K562 (cell line): Measurements from ENCODE around the gene CCDC137. TPM values are rescaled to one million over a fixed set of nuclear protein-coding genes. Genes with fewer than 3 reads are reported as not detected.

Experiments
- BCL6 ChIP-seq: fragments of 250-450 bp; sonication (Bioruptor Pico); IDR thresholded peaks from 2 replicates; pipeline ENCODE4 v1.4.0; 2020
- BRF1 ChIP-seq: IDR thresholded peaks from 3 replicates; pipeline ENCODE4 v1.6.1; 2011; ENCODE audit warnings: borderline replicate concordance, mild to moderate bottlenecking; ENCODE audit not compliant: insufficient read length; ENCODE audit errors: extremely low read depth
- FOXA1 ChIP-seq: fragments of 450-650 bp; IDR thresholded peaks from 2 replicates; pipeline ENCODE4 v1.6.1; 2016; ENCODE audit warnings: mild to moderate bottlenecking, borderline replicate concordance
- FOXJ3 ChIP-seq: sonication (generic); formaldehyde crosslinking; IDR thresholded peaks from 2 replicates; pipeline ENCODE4 v1.4.0; 2020; ENCODE audit warnings: mild to moderate bottlenecking, missing genetic modification reagents
- GATAD2A ChIP-seq: fragments of 450-650 bp; IDR thresholded peaks from 2 replicates; pipeline ENCODE4 v1.6.1; 2017
- GTF2F1 ChIP-seq: IDR thresholded peaks from 2 replicates; pipeline ENCODE4 v1.6.1; 2011; ENCODE audit warnings: low read depth, low read length, improper control_type of control experiment
- HDAC2 ChIP-seq: fragments of 450-650 bp; IDR thresholded peaks from 2 replicates; pipeline ENCODE4 v1.6.1; 2016; ENCODE audit warnings: mild to moderate bottlenecking
- HSF4 ChIP-seq: fragments of 250-450 bp; sonication (Bioruptor Pico); IDR thresholded peaks from 2 replicates; pipeline ENCODE4 v2.1.2; 2022; ENCODE audit warnings: mild to moderate bottlenecking, moderate library complexity, borderline replicate concordance
- LARP7 ChIP-seq: fragments of 450-650 bp; IDR thresholded peaks from 2 replicates; pipeline ENCODE4 v1.6.1; 2016
- NFIC ChIP-seq: fragments of 450-650 bp; IDR thresholded peaks from 2 replicates; pipeline ENCODE4 v1.6.1; 2017; ENCODE audit warnings: mild to moderate bottlenecking, inconsistent platforms
- POLR2AphosphoS2 ChIP-seq: IDR thresholded peaks from 2 replicates; pipeline ENCODE4 v1.6.1; 2012; ENCODE audit warnings: low read length, improper control_type of control experiment
- RBM15 ChIP-seq: fragments of 200-400 bp; formaldehyde crosslinking; IDR thresholded peaks from 2 replicates; pipeline ENCODE4 v1.6.1; 2018; ENCODE audit warnings: mild to moderate bottlenecking, low read length, moderate library complexity; ENCODE audit not compliant: insufficient read depth
- RFX5 ChIP-seq: IDR thresholded peaks from 2 replicates; pipeline ENCODE4 v1.6.1; 2011; ENCODE audit warnings: low read depth, mild to moderate bottlenecking, improper control_type of control experiment, low read length
- SMAD3 ChIP-seq: fragments of 450-650 bp; formaldehyde crosslinking; conservative IDR thresholded peaks from 2 replicates; pipeline ENCODE4 v1.4.0; 2020; ENCODE audit warnings: mild to moderate bottlenecking
- TRIM24 ChIP-seq, 2 experiments: fragments of 450-650 bp; IDR thresholded peaks; 2 replicates each; pipeline ENCODE4 v1.6.1; 2016
- polyA plus RNA-seq, 8 experiments: library from polyadenylated mRNA; depleted of rRNA in 4 of 8; stranded (reverse) in 5 of 8; unstranded in 3 of 8; fragments of >200 nt; fragmentation: Nextera tagmentation in 2 of 8; fragmentation: Illumina TruSeq in 1 of 8; extraction: Ambion mirVana in 2 of 8; extraction: Trizol in 1 of 8; gene quantifications; 2 replicates each; pipeline versions ENCODE4 v1.2.1 to v1.2.3, GENCODE V29; 2011 to 2014; ENCODE audit warnings: inconsistent platforms in 1 of 8, missing spikeins in 1 of 8
- total RNA-seq, 7 experiments: library from RNA; depleted of rRNA in 6 of 7; stranded (reverse); fragments of >200 nt in 6 of 7; fragmentation: Illumina TruSeq in 2 of 7; extraction: Trizol in 2 of 7; gene quantifications; 2 replicates each; pipeline versions ENCODE4 v1.2.1 to v1.2.3, GENCODE V29; 2011 to 2021; ENCODE audit warnings: low replicate concordance in 1 of 7
- TF ChIP-seq, protein P1 (sequence below): fragments of 450-650 bp; IDR thresholded peaks from 2 replicates; pipeline ENCODE4 v1.6.1; 2014; ENCODE audit warnings: low read depth, mild to moderate bottlenecking, moderate library complexity, borderline replicate concordance
- TF ChIP-seq, protein P2 (sequence below): fragments of 250-450 bp; sonication (Bioruptor Pico); IDR thresholded peaks from 2 replicates; pipeline ENCODE4 v1.4.0; 2020; ENCODE audit warnings: mild to moderate bottlenecking
- TF ChIP-seq, protein P3 (sequence below): IDR thresholded peaks from 2 replicates; pipeline ENCODE4 v1.6.1; 2016; ENCODE audit warnings: missing genetic modification characterization, missing compliant biosample characterization
- TF ChIP-seq, protein P4 (sequence below): conservative IDR thresholded peaks from 2 replicates; pipeline ENCODE4 v1.6.1; 2011; ENCODE audit warnings: low read depth, mild to moderate bottlenecking, low read length; ENCODE audit not compliant: control insufficient read depth
- TF ChIP-seq, protein P5 (sequence below): fragments of 450-650 bp; IDR thresholded peaks from 2 replicates; pipeline ENCODE4 v1.7.1; 2018; ENCODE audit warnings: mild to moderate bottlenecking, low read depth; ENCODE audit not compliant: partially characterized antibody

CCDC137 gene
- total and polyA plus RNA-seq, 9 of the 15 experiments (the other 6 are each of a cell fraction or from before 2014, with no cell fraction given), result 2.3 to 68.1 (median 38.3) TPM

DNA sequence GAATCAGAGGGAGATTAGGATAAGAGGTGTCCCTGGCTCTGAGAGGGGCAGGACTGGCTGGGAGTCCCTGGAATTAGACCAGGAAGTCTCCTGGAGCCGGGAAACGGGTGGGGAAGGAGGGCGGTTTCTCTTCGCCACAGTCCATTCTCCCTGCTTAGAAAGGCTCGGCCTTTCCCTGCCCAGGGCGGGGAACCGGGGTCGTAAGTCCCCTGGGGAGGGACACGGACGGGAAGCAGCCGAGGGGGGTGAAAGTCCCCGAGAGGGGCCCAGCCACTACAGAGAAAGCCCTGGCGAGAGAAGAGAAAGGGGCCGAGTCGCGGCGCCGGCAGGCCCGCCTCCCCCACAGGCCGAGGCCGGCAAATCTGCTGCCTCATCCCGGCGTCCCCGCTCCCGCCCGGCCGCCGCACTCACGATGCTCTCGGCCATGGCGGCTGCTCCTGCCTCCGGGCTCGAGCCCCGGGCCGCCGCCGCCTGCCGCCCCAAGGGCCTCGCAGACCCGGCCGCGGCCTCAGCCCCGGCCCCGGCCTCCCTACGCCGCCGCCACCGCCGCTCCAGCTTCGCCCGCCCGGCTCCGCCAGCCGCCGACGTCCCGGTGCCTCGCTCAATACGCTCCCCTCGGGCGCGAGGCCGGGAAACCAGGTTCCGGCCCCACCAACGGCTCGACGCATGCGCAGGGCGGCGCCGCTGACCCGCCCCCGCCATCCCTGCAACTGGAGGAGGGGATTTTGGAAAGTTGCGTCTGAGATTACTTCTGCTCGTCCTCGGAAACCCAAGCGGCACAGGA, 29.8 kb upstream of the CCDC137 start, which contains the start of the genes NPLOC4 and TSPAN10 (continued):
- TF ChIP-seq, protein P1, sequence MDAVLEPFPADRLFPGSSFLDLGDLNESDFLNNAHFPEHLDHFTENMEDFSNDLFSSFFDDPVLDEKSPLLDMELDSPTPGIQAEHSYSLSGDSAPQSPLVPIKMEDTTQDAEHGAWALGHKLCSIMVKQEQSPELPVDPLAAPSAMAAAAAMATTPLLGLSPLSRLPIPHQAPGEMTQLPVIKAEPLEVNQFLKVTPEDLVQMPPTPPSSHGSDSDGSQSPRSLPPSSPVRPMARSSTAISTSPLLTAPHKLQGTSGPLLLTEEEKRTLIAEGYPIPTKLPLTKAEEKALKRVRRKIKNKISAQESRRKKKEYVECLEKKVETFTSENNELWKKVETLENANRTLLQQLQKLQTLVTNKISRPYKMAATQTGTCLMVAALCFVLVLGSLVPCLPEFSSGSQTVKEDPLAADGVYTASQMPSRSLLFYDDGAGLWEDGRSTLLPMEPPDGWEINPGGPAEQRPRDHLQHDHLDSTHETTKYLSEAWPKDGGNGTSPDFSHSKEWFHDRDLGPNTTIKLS, result 0 out of 2 replicates have a peak, but pooled peaks have one; percentile 49
- TF ChIP-seq FOXJ3 (CRISPR knock-in tag) (no peak), BCL6 (CRISPR knock-in tag) (no peak), RFX5 (no peak), LARP7 (no peak), NFIC (0 out of 2 replicates have a peak, but pooled peaks have one; percentile 22), HSF4 (no peak), POLR2AphosphoS2 (no peak), GATAD2A (no peak), BRF1 (no peak), TRIM24 (IDR thresholded peaks at IDR 0.05) (peak in 1 of 2 experiments; percentile 92; a peak in 2 of 4 replicates), SMAD3 (CRISPR knock-in tag) (0 out of 2 replicates have a peak, but pooled peaks have one; percentile 60), HDAC2 (no peak), RBM15 (no peak), GTF2F1 (no peak), FOXA1 (no peak)
- TF ChIP-seq, protein P2, sequence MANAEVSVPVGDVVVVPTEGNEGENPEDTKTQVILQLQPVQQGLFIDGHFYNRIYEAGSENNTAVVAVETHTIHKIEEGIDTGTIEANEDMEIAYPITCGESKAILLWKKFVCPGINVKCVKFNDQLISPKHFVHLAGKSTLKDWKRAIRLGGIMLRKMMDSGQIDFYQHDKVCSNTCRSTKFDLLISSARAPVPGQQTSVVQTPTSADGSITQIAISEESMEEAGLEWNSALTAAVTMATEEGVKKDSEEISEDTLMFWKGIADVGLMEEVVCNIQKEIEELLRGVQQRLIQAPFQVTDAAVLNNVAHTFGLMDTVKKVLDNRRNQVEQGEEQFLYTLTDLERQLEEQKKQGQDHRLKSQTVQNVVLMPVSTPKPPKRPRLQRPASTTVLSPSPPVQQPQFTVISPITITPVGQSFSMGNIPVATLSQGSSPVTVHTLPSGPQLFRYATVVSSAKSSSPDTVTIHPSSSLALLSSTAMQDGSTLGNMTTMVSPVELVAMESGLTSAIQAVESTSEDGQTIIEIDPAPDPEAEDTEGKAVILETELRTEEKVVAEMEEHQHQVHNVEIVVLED (CRISPR knock-in tag), result peak; percentile 96
- TF ChIP-seq, protein P3, sequence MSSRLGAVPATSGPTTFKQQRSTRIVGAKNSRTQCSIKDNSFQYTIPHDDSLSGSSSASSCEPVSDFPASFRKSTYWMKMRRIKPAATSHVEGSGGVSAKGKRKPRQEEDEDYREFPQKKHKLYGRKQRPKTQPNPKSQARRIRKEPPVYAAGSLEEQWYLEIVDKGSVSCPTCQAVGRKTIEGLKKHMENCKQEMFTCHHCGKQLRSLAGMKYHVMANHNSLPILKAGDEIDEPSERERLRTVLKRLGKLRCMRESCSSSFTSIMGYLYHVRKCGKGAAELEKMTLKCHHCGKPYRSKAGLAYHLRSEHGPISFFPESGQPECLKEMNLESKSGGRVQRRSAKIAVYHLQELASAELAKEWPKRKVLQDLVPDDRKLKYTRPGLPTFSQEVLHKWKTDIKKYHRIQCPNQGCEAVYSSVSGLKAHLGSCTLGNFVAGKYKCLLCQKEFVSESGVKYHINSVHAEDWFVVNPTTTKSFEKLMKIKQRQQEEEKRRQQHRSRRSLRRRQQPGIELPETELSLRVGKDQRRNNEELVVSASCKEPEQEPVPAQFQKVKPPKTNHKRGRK (tag), result no peak
- TF ChIP-seq, protein P4, sequence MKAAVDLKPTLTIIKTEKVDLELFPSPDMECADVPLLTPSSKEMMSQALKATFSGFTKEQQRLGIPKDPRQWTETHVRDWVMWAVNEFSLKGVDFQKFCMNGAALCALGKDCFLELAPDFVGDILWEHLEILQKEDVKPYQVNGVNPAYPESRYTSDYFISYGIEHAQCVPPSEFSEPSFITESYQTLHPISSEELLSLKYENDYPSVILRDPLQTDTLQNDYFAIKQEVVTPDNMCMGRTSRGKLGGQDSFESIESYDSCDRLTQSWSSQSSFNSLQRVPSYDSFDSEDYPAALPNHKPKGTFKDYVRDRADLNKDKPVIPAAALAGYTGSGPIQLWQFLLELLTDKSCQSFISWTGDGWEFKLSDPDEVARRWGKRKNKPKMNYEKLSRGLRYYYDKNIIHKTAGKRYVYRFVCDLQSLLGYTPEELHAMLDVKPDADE, result peak; percentile 89
- TF ChIP-seq, protein P5, sequence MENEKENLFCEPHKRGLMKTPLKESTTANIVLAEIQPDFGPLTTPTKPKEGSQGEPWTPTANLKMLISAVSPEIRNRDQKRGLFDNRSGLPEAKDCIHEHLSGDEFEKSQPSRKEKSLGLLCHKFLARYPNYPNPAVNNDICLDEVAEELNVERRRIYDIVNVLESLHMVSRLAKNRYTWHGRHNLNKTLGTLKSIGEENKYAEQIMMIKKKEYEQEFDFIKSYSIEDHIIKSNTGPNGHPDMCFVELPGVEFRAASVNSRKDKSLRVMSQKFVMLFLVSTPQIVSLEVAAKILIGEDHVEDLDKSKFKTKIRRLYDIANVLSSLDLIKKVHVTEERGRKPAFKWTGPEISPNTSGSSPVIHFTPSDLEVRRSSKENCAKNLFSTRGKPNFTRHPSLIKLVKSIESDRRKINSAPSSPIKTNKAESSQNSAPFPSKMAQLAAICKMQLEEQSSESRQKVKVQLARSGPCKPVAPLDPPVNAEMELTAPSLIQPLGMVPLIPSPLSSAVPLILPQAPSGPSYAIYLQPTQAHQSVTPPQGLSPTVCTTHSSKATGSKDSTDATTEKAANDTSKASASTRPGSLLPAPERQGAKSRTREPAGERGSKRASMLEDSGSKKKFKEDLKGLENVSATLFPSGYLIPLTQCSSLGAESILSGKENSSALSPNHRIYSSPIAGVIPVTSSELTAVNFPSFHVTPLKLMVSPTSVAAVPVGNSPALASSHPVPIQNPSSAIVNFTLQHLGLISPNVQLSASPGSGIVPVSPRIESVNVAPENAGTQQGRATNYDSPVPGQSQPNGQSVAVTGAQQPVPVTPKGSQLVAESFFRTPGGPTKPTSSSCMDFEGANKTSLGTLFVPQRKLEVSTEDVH, result no peak
